NCI-H2196 (cell line): ENCODE results near the gene CLCN4.

ENCODE experiments used
- DNase-seq: peaks from one replicate; lab custom pipeline; 2025; ENCODE audit not compliant: unreplicated experiment; lab: John Stamatoyannopoulos, UW

CLCN4 gene

DNA sequence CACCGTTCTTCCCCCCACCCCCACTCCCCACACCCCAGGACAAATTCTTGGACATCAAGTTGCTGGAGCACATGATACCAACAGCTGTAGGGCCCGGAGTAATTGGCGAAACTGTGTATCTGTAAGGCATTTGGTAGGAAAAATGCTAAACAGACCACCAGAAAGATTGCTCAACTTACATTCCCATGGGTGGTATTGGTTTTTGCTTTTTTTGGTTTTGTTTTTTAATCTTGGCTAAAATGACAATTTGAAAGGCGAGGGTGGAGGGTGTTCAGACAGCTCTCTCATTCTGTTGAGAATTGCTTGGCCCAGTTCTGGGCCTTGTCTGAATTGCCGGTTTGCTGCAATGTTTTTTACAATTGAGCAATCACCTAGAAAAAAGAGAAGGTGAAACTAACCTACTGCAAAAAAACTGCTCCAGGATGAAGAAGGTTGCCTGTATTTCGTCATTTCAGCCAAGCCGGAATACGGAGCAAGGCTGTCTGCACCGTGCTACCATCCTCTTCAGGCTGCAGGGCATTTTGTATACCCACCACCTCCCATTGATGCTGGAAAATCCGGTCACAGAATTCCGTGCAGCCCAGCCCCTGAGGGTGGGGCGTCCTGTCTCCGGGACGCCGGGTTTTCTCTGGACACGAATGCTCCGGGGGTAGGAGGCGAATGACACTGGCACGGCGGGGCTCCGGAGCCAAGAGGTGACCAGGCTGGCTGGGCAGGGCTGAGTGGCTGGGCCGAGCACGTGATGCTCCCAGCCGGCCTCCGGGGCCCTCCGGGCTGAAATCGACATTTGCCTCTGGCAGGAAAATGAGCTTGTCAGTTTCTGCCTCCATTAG, at the start of gene CLCN4:
TSS of gene CLCN4 (plus strand) at position 777 of the 833 bp plus-strand sequence. CDS start 28,058 bp downstream, outside the sequence.
- peak; percentile 58 for DNase-seq

DNA sequence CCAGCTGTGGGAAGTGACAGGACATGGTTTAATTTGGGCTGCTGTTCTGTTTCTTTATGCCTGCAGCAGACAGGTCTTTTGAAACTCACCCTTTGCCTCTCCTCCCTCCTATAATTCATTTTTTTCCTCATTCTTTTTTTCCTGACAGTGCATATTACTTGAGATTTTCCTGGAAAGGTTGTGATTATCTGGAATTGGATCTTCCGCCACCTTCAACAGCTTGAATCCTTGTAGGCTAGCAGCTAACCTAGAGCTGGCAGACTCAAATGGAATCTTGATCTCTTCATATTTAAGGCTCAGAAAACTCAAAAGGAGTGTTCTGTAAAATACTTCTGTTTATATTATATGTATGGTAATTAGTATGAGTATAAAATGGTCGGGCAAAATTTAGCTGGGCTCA, 49.3 kb upstream of the CLCN4 start:
- DNase-seq = no peak

DNA sequence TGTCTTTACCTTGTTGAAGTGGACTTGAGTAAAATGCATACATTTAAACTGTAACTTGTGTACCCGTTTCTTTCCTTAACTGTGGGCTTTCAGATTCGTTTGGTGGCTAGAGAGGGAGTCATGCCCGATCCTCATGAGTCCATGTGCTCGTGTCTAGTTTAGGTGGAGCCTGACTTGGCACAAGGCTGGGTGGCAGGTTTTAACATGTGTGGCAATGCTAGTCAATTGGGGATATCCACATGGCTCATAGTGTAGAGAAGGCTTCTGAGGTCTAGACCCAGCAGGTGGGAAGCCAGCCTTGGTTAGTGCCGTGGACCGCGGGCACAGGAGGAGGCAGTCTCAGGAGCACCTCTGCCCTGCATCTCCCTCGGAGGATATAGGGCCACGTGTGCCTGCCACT, 48.5 kb upstream of the CLCN4 start:
- DNase-seq = no peak

DNA sequence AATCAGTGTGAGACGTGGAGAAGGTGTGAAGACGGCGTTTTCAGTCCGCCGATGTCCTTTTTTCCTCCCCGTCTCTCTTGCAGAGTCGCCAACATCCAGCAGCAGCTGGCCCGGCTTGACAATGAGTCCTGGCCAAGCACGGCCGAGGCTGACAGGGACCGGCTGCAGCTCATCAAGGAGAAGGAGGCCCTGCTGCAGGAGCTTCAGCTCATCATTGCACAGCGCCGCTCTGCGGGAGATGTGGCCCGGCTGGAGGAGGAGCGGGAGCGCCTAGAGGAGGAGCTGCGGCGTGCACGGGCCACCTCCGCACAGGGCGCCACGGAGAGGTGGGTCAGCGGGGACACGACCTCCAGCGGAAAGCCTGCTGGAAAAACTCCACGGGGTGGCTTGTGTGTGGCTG, 47.1 kb upstream of the CLCN4 start:
- DNase-seq = no peak

DNA sequence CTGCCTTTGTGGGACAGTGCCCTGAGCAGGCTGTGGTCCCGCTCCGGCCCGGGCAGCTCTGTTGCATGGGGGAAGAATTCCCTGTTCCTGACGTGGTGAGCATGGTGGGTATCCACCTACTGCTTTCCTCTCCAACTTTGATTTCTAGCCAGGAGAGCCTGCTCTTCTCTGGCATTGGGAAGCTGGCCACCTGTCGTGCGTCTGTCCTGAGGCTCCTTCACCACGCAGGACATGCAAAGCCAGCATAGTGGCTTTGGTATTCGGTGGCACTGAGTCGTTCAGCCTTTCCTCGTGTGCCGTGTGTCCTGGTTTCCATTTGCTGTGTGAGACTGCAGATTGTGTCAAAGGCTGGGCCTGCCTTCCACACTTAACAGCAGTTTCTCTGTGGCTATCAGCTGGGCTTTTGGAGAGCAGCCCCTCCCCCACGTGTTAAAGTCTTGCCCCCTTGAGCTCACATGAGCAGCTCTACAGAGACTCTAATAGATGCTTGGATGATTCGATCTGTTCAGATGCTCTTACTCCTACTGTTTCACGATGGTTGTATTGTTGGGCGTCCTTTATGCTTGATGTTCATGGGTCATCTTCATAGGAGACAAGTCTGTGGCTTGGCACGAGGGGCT, 46.3 kb upstream of the CLCN4 start:
- DNase-seq = no peak

DNA sequence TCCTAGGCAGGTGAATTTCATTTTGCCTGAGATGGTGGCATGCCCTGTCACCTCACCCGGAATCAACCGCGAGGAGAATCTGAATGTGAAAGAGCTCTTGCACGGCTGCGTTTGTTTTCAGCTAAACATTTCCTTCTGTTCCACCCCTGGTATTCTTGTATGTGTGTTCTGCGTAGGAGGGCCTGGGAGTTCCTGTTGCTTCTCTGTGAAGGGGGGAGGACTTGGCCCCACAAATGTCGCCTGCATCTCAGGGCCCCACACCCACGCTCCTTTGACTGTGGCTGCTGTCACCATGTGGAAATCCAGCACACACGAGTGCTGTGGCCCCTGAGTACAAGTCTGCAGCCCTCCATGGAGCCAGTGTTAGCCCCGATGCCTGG, 45.8 kb upstream of the CLCN4 start:
- no peak for DNase-seq

DNA sequence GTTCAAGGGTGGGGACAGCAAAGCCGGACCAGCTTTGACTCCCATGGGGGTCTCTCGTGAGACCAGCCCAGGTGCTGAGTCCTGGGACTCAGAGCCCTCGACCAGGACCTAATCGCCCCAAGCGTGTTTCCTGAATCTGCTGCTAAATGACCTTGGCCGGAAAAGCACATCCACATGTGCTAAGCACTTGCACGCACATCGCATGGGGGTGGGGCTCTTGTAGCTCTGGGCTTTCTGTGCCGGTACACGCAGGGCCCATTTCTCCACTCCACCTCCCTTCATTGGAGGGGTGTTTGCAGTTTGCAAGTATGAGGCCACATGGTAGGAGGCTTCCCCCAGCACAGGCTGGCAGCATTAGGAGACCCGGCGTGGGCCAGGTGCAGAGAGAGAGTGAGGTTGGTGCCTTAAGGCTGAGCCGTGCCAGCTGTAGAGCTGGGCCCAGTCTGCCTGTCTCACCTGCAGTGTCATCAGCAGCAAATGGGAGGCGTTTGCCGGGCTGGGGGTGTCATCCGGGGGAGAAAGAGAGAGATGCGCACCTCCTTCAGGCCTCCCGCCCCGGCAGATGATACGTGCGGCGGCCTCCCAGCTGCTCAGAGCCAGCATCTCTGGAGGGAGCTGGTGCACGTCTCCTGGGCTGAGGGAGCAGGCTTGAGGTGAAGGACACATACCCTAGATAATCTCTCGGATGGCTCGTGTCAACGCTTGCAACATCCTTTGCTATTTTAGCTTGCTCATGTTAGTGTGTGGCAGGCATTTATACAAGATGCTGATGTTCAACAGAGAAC, 45.2 kb upstream of the CLCN4 start:
- DNase-seq = no peak

DNA sequence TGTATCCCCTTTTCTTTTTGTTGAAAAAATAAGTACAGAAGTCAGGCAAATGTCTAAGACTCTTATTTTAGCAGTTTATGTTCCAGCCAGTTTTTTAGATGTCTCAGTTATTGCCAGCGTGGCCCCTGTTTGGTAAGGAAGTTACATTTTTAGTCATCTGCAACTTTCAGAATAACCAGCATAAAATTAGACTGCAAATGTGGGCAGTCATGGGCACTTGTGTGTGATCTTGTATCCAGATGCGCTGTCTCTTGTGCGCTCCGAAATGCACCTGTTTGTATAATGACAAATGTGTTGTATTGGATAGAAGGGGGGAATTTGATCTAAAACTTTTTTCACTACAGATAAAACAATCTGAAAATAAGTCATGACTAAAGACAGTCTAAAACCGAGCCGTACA, 44.3 kb upstream of the CLCN4 start:
- no peak for DNase-seq

DNA sequence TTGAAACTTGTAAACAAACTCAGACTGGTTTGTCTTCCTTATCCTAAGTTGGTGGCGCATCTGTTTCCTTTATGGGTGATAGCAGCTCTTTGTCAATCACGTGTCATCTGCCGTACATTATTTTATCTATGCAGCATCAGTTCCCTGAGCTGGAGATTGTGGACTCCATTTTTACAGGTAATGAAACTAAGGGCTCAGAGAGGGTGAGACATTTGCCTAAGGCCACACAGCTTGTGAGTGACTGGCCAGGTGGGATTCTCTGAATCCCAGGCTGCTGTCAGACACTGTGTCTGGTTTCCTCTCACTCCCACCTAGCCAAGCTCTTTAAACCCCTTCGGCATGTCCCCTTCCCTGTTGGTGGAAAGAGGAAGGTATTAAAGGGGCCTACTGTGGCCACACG, 41.7 kb upstream of the CLCN4 start:
- no peak for DNase-seq

DNA sequence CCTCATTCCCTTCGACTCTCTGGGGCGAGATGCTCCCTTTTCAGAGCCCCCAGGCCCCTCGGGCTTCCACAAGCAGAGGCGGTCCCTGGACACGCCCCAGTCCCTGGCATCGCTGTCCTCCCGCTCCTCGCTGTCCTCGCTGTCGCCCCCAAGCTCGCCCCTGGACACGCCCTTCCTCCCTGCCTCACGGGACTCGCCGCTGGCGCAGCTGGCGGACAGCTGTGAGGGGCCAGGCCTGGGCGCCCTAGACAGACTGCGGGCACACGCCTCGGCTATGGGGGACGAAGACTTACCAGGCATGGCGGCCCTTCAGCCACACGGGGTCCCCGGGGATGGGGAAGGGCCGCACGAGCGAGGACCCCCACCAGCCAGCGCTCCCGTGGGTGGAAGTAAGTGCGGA, 39.5 kb upstream of the CLCN4 start:
- DNase-seq = no peak

DNA sequence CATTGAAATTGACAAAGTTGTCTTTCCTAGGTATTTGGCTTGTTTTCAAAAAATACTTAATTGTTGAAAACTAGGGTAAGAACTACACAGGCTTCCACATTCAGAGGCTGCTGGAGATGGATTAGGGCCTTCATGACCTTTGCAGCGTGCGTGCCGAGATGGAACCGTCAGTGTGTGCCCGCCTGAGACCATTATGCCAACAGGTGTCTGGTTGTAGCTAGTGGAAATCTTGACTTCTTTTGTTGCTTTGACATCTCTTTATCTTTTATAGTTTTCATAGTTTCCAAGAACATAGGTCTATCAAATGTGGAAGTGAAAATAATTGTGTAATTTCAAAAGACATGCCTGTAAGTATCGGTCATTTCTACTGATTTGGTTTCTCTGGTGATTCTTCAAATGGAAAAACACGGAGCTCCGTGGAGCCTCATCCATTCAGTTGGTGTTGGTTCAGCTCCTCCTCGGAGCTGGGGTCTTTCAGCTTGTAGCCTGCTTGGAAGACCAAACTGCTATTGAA, 38.9 kb upstream of the CLCN4 start:
- no peak for DNase-seq

DNA sequence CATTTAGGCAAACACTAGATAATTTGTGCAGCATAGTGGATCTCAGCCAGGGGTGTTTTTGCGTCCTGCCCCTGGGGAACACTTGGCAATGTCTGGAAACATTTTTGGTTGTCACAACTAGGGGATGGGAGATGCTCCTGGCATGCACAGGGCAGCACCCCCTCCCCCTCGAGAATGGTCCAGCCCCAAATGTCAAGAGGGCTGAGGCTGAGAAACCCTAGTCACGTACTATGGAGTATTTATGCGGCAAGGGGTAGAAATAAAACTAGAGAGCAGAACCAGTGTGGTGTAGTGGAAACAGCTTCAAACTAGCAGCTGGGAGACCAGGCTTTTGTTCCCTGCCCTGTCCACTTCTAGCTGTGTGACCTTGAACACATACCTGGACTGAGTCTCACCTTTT, 38.2 kb upstream of the CLCN4 start:
- DNase-seq = no peak

DNA sequence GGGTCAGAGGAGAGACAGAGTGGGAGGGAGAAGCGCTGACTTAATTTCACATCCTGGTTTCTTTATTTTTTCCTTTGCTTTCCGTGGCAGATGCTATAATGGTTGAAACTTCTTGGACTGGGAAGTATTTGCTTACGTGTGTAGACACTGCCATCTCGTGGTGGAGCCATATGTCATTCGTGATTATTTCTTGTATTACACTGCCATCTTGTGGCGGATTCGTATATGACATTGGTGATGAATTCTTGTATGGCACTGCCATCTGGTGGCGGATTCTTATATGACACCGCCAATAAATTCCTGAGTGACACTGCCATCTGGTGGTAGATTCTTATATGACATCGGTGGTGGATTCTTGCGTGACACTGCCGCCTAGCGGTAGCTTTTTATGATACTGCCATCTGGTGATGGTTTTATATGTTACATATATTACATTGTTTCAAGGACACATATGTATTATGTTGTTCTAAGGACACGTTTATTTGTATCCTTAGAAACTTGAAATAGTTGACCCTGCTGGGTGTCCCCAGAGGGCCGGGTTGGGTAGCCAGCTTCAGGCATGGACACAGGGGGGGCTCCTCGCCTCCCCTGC, 37.3 kb upstream of the CLCN4 start:
- DNase-seq = peak; percentile 50

DNA sequence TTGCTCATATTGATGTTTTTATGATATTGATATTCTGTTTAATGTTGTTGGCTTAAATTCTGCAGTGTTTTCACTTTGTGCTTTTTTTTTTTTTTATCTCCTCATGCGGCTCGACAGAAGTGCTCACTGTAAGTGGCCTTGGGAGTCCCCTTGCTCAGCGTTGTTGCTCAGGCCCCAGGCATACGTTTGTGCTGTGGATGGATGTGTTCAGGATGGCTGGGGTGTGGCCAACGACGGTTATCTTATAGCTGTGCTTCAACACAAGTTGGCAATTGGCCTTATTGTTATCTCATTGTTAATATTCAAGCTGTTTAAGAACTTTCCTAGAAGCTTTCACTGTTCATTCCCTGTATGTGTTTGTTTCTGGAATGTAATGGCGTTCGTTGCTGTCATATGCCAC, 36.4 kb upstream of the CLCN4 start:
- no peak for DNase-seq

DNA sequence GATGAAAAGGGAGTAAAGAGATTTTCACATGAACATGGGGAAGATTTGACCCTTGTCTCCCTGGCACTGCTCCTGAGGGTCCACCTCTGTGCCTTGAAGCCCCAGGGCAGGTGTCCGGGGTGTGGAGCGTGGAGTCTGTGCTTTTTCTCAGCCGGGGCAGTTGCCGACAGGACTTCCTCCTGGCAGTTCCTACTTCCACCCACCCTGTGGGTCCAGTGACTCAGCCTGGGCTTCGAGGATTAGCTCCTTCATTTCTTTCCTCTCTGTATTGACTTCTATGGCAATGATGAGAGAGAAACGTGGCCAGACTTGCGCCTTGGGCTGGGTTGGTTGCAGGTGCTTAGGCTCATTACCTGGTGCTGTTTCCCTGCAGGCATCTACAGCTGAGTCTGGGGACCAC, 35.9 kb upstream of the CLCN4 start:
- DNase-seq = no peak

DNA sequence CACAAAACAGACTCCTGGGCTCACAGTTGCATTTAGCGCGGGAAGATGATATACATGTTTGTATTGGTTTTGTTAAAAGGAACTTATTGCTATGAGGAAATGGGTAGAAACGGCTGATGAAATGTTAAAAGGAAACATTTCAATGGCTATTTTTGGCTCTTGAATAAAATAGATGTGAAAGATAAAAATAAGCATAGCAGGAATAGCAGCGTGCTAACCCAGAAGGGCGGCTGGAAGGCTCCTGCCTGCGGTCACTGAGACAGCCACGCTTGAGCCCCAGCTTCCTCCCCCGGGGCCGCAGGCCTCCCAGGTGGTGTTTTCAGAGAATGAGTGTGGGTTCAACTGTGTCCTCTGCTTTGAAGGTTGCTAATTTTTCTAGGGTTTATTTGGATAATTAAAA, 35.0 kb upstream of the CLCN4 start:
- no peak for DNase-seq

DNA sequence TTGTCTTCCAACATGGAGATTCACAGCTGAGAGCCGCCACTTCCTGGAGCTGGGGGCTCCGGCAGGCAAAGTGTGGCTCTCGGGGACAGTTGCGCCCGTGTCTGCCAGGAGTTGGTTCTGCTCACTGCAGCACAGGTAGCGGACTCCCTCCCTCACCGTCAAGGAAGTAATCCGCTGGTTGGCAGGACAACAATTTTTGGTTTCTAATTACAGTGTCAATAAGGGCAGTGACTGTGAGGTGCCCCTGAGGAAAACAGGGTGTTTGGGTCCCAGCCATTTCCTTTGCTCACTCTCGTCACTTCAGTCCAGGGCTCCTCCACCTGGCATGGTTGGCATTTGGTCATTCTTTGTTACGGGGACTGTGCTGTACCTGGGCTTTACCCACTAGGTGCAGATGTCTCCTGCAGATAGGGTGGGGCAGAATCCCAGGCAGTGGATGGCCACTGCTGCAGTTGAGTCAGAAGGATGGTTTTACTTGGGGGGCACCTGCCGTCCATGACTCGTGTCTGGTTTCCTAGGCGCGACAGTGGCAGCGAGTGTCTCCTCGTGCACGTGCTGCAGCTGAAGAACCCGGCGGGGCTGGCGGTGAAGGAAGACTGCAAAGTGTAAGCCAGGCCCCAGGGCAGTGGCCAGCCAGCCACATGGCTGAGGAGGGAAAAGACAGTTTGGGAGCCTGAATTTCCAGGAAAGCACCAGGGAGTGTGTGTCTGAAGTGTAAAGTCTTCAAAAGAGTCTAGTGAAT, 32.1 kb upstream of the CLCN4 start:
- no peak for DNase-seq

DNA sequence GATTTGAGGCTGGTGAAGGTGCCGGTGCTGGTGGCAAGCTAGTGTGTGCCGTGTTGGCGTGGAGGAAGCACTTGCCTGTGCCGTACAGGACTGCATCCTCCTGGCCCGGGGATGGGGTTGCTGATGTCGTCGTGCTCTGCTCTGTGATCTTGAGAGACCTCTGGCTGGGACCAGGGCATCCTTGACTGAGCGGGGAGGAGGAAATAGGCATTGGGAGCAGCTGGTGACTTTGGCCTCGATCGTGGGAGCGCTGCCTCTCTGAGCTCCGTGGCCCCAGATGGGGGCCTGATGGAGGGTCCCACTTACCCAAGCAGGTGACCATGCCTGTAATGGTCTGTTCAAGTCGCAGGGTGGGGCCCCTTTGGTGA, 31.5 kb upstream of the CLCN4 start:
- DNase-seq = no peak

DNA sequence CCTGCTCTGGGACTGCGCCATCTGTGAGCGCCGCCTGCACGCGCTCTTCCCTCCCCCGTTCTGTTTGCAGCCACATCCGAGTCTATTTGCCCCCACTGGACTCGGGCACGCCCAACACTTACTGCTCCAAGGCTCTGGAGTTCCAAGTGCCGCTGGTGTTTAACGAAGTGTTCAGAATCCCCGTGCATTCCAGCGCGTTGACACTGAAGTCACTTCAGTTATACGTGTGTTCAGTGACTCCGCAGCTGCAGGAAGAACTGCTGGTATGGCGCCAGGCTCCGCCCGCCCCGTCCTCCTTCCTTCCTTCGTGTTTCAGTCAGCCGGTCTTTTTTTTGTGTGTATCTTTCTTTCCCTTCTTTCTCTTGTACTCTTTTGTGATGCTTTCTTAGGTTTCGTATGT, 30.7 kb upstream of the CLCN4 start:
- no peak for DNase-seq

DNA sequence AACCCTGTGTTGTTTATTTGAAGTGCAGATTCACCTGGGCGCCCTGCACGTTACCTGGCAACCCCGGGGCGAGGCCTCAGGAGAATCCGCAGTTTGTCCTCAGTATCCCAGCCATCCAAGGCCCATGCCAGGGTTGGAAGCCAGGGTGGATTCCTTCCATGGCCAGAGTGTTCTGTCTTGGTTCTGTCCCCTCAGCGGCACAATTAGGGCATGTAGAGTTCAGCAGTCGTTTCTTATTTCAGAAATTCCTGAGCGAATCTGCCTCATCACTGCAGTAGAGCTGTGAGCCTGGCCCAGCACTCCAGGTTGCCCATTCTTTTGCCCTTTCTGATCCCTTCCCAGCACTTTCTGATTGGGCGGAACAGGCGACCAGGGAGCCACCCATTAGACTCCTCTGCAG, 29.9 kb upstream of the CLCN4 start:
- DNase-seq = no peak

DNA sequence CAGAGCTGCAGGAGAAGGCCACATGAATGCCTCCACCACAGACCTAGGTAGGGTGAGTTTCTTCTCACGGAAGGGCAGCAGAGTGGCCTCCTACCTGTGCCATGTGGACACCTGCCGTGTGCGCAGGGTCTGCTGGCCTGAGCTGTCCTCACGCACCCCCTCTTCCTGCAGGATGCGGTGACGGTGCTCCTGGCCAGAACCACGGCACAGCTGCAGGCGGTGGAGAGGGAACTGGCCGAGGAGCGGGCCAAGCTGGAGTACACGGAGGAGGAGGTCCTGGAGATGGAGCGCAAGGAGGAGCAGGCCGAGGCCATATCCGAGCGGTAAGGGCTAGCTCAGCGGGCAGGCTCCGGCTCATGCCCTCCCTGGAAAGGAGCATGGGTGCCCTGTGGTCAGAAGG, 28.4 kb upstream of the CLCN4 start:
- no peak for DNase-seq
